NCI-H1694 (cell line): Measurements from ENCODE around the gene FANCC.

Source experiments
- DNase-seq: peaks from one replicate; lab custom pipeline; 2025; lab: John Stamatoyannopoulos, UW

FANCC gene

DNA sequence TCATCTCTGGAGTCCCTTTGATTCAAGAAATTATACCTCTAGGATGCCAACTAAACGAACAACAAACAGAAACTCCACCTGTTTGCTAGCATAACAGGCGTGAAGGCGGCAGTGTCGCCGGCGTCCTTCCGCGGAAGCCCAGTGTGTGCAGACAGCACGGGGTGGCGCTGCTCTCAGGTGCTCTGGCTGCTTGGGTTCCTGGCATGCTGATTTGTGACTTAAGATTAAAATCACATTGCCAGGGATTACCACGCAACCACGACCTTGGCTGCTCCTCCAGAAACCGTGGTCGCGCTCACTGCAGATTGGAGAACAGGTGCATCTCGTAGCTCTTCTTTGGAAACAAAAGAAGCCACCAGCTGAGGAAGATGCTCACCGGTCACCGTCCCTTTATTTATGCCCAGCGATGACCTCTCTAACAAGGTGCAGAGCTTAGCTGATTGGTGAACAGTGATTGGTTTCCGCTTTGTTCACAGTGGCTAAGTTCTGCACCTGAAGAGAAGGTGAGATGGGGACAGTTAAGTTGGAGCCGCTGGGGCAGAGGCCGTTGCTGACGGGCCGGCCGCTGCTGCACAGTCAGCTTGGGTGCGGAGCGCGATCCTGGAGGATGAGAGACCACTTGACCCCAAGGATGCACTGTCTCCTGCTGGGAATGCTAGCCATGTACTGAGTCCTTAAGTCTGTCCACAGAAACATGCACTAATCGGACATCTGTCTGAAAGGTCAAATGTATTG is 232.3 kb downstream of the FANCC start:
- DNase-seq = no peak

DNA sequence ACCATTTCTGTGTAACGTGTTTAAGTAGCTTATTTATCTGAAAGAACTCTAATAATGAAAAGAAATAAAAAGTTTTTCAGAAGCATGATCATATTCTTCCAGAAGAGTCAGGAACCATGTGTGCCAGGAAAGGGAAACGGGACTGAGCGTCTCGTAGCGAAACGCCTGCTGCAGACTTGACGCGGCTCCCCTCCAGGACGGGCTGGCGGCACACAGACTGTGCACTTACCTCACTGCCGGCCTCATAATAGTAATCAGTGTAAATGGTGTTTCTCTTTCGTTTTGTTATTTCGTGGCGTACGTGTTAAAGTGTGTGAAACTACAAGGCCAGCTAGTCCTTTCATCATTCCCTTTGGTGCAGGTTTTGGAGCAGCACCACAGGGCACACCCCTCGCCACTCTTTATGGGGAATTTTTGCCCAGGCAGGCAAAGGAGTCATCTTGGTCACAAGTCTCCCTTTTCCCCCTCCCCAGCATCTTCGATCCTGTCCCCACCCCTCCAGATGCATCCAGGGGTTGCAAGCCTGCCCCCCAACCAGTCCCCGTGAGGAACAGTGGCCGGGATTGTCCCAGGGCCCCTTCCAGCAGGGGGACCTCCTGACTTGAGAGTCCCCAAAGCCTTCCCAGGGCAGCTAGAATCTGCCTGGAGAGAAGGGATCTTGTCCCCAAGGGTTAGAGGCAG is 233.1 kb downstream of the FANCC start:
- DNase-seq = no peak

DNA sequence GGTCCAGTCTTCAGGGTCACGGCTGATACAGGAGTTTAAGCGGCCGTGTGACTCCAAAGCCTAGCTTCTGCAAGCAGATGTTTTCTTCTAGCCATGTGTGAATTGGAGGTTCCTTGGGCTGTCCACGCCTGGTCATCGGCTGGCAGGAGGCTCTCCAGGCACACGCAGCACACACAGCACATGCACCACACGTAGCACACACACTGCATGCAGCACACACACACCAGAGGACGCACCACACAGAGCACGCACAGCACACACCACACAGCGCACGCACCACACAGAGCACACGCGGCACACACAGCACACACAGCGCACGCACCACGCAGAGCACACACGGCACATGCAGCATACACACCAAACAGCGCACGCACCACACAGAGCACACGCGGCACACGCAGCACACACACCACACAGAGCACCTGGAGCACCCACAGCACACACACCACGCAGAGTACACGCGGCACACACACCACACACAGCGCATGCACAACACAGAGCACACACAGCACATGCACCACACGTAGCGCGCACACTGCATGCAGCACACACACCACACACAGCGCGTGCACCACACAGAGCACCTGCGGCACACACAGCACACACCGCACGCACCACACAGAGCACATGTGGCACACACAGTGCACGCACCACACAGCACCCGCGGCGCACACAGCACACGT is 234.3 kb downstream of the FANCC start:
- no peak for DNase-seq

DNA sequence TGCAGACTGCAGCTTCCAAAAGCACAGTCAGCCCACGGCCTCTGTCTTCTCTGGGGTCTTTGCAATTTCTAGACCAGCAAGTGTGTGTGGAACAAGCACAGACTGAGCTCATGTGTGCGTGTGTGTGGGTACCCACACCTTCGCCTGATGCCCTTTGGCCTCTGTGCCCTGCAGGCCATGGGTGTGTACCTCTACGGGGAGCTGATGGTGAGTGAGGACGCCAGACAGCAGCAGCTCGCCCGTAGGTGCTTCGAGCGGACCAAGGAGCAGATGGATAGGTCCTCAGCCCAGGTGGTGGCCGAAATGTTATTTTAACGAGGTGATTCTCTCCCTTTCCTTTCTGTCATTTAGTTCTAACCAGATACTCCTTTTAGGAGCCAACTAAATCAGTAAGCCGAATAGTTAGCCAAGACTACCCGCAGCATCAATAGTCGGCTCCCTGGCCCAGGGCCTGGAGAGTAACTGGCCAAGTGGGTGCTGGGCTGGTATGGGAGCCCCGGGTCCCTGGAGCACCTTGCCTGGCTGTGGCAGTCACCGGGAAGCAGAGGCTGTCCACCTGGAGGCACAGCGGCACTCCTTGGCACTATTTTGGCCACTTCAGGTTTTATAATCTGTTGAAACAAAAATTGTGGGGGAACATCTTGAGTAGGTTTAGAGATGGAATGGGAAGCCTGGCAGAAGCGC is 235.0 kb downstream of the FANCC start:
- DNase-seq = no peak

DNA sequence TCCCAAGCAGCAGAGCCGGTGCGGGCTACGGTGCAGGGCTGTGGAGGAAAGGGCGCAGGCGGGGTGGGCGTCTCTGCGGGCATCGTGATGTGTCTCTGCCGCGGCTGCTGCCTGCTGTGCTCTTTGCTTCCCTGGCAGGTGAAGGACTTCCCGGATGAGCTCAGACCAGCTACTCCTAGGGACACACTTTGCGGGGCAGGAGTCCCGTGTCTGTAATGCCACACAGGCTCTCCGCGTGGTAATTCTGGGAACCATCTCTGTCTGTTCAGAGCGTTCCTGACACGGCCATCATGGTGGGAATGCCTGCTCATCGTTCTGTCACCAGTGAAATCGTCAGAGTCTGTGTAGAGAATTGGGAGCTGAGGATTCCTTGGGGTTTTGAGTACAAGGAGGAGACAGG is 235.5 kb downstream of the FANCC start:
- no peak for DNase-seq

DNA sequence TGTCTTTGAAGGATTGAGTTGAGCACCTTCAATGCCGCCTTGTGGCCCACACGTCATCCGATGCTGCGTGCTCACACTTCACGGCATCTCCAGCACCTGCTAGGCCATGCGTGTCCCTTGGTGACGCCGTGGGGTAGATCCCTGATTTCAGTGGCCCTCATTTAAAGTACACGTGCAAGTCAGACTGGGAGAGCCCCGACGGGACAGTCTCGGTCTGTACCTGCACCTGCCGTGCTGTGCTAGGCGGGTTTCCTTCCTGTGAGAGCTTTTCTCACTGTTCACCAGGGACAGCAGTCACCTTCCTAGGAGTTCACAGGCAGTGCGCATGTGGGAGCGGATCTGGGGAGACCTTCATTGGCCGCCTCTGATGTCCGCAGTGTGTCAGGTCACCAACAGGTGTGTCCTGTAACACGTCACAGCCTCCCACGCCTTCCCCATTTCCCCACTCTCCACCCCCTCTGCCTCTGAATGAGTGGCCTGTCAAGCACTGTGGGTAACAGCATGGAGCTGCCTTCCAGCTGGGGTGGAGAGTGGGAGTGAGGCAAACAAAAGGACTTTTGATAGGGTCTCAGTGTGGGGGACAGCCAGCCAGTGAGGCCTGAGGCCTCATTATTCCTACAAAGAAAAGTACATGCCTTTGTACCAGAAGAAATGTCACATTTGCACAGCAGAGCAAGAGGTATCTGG is 236.4 kb downstream of the FANCC start:
- DNase-seq = no peak

DNA sequence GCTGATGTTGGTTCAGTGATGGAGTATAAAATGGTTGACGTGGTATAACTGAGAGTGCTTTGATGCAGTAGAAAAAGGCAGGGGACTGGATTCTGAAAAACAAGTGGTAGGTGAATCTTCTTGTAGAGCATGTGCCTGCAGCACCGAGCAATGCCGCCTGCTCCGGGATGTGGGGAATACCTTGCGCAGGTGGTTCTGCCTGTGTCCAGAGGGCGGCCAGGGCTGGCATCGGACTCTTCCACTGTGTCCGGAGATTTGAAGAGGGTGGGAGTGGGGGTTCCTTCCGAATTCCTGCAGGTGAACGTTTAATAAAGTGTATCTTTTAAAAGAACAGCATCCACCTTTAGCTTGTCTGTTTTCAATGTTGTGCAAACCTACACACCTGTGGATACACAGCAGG is 238.0 kb downstream of the FANCC start:
- no peak for DNase-seq

DNA sequence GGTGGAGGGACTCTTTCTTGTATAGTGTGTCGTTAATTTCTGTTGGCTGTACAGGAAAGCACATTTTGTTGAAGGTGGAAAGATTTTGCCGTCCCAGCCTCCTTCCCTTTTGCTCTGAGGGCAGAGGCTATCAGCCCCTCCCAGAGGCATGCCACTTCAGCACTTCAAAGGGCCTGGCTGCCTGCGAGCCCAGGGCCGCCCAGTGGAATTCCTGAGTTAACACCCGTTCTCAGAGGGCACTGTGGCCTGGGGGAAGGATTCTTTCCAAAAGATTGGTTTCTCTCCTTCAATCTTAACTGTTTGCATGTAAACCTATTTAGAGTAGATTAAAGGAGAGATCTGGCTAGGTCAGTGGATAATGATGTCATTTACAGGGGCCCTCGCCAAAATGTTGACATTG is 238.6 kb downstream of the FANCC start:
- DNase-seq = no peak

DNA sequence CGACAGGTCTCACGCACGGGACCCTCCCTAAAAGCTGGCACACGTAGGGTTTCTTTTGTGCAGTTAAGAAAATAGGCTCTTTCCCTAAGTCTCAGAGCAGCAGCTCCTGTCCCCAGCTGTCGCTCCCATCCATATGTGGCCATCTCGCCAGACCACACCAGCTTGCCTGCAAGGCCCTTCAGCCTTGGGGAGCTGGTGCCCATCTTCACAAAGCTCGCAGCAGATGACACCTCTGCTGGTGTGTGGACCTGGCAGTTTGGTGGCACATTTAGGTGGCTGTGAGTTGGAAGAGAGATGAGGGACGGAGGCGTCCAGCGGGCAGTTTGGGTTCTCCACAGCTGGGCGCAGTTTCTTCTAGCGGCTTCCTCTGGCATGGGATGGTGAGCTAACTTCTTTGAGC is 239.0 kb downstream of the FANCC start:
- no peak for DNase-seq

DNA sequence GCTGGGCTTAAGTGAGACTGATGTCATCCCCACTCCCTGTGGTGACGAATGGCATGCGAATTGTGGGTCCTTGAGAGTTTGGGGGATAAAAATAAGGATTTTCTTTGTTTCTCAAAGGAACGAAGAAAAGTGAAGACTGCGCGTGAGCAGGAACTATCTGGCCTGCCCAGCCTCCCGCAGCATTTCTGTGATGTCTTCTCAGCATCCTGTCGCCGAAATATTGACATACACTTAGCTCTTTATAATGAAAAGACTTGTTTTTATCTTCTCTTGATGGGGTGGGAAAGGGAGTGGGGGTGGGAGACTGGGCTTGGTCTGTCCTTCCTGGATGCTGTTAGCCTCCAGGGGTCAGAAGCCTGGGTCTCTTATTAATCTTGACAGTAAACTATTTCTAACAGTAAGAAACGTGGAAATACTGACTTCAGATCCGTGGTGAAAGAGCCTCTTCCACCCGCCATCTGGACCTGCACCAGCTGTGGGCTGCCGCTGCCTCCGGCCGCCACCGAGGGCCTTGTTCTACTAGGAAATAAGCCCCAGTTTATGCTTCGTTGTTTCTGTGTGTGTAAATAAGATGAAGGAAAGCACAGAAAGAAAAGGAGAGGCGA is 239.6 kb downstream of the FANCC start:
- no peak for DNase-seq

DNA sequence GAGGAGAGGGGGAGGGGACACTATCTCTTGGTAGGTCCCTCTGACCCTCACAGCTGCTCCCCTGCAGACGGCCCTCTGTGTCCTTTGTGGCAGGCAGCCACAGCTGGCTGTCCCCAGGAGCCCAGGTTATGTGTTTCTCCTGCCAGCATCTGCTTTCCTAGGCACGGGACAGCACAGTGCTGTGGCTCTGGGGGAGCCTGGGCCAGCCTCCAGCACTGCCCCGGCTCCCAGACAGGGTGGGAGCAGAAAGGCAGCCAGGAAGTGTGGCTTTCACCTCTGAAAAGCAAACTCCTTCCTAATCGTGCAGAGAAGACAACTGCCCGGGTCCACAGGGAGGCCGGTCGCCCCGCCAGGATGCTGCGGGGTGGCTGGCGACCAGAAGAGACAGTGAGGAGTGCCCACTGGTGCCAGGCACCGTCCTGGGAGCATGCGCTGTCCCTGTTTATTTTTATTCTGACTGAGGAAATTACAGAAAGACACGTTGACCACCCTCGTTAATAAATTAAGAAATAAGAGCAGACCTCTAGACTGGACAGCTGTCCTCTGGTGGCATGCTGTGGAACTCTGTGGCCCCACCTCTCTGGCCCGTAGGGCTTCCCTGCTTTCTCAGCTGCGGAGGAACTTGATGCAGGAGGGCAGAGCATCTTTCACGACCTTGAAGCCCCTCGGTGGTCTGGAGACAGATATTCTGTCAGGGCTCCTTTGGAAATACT is 240.3 kb downstream of the FANCC start:
- DNase-seq = no peak

DNA sequence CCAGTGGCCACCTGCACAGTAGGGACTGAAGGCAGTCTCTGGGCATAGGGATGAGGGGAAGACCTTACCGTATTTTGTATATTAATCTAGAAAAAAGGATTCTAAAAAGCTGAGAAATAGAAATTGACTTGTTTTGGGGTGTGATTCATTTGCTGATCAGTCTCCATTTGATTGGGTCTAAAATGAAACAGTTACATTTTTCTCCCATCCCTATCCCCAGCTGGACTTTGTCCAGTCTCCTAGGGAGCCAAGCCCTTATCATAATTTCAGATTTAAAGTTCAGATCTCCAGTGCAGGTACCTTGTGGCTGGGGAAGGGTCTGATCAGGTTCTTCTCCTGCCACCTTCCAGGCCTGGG is 240.8 kb downstream of the FANCC start:
- no peak for DNase-seq

DNA sequence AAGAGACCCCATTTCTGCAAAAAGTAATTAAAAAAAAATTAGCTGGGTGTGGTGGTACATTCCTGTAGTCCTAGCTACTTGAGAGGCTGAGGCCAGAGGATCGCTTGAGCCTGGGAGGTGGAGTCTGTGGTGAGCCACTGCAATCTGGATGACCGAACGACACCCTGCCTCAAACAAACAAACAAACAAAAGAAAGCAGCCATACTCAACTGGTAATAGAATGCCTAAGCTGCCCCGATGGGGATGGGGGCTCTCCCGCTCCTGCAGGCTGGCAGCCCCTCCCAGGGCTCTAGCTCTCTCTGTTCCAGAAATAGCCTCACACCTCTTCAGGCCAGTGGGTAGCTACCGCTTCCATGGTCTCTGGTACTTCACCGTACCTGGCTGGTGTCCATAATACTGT is 241.8 kb downstream of the FANCC start:
- no peak for DNase-seq

DNA sequence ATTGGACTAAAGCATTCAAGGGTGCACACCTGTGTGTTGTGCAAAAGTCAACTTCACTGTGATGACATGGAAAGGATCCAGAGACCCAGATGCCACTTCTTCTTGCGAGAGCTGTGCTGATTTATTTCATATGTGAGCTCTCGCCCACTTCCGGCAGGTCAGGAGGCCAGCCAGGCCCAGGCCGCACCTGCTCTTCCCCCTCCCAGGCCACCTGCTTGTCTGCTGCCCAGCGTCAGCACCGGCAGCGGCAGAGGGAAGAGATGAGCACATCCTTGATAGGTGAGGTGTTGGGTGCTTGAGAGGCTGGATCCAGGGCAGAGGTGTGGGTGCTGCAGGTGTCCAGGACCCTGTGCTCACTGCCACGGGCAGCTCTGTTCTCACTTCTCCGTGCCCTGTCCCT is 242.9 kb downstream of the FANCC start:
- no peak for DNase-seq

DNA sequence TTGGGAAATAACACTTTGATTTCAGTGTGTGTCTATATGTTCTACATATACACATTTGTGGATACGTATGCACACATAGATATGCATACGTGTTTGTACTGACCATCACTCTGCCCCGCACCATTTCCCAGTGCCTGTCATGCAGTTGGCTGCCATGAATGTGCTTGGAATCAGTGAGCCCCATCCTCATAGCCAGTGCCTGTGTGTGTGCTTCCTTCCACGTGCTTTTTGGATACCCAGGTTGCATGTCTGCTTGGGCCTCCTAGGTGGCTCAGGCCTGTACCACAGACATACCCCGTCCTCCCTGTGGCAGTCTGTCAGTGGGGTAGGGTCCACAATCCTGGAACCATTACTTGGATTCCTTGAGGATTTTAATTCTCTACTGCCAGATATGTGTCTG is 243.6 kb downstream of the FANCC start:
- DNase-seq = no peak

DNA sequence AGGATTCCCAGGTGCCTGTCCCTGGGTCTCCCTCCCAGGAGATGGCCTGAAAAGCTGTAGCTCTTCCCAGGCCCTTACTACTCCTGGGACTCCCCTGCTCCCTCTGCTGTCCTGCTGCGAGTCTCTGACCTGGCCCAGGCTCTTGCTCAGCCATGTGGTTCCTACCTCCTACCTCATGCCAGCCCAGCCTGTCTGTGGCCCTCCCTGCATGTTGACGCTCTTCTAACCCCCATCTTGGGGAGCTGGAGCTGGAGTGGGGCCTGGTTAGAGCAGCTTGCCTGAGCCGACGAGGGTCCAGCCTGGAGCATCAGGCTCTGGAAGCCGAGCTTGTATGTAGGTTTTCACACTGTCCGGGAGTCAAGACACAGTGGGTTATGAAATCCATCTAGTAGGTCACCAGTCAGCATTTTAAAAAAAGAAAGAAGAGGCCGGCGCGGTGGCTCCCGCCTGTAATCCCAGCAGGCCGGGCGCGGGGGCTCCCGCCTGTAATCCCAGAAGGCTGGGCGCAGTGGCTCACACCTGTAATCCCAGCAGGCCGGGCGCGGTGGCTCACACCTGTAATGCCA is 244.4 kb downstream of the FANCC start:
- no peak for DNase-seq

DNA sequence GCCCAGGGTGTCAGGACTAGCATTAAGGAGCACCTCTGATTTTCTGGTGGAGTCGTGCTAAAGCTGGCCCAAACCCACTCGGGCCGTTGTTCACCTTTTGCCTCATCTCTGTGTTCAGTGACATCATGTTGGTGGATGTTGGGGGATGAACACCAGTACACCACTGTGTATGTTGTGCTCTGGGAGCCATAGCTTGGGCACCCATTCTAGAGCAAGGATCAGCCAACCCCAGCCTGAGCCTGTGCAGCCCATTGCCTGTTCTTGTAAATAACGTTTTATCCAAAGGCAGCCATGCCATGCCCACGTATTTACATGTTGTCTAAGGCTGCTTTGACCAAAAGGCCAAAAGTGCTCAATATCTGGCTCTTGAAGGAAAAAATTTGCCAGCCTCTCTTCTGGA is 245.6 kb downstream of the FANCC start:
- DNase-seq = no peak

DNA sequence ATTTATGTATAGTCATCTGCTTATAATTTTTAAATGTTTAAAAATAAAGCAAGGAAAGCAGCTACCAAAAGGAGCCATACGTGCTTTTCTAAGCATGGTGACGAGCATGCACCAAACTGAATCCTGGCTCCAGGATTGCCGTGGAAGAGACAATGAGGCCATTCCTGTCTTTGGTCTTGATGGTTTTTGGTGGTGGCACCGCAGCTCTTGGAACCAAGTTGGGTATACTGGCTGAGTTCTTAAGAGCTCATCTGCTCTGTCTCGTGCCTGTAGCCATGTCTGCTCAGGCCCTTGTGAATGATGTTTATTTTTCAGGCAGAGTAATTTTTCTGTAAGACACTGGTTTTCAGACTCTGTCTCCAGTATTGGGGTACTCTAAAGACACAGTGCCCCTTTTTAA is 246.1 kb downstream of the FANCC start:
- no peak for DNase-seq

DNA sequence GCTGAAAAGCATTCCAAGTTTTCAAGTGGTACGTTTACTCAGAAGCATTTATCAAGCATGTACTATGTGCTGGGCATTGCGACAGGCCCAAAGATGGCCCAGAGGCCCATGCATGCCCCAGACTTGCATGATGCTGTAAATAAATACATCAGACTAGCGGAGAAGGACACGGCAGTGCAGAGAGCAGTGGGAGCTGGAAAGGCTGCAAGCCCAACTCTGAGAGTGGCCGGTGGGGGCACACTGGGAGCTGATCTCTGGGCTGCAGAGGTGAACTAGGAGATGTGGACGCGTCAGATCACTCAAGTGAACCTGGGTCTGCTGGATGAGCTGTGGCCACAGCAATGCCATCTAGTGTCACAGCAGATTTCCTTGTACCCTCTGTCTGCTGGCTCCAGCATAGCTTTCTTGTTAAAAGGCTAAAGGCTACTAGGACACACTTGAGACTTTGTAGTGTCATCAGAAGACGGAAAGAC is 246.9 kb downstream of the FANCC start:
- DNase-seq = no peak

DNA sequence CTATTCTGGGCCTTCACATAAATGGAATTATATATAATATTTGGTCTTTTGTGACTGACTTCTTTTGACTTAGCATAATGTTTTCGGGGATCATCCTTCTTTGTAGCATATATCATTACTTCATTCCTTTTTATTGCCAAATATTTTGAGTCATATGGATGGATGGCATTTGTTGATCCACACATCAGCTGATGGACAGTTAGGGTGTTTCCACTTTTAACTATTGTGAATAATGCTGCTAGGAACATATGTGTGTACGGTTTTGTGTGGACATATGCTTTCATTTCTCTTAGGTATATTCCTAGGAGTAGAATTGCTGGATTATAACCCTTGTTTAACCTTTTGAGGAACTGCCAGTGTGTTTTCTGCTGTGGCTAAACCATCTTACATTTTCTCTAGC is 249.6 kb downstream of the FANCC start:
- DNase-seq = no peak

DNA sequence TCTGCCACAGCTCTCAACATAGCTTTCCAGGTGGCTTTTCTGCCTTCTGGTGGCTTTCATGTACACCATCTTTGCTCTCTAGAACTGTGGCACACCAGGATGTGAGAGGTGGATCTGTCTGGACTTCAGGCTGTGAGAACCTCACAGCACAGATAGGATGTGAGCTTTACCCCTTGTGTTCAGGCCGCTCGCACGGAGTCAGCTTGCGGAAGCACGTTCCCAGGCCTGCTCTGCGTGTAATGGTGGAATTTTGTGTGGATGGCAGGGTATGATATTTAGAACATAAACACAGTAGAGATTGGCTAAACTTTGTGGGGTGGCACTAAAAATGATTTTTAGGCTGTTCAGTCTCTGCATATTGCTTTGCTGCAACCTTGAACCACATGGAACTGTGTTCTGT is 250.5 kb downstream of the FANCC start:
- DNase-seq = no peak
